Neural crest cell (in vitro differentiated cells): ENCODE measurements around the gene EDC3. TPM values are rescaled to one million over a fixed set of nuclear protein-coding genes. Genes with fewer than 3 reads are reported as not detected.
"Not testable (repeated sequence)": the region's sequence is repeated elsewhere in the genome, so short reads cannot be mapped to it uniquely, and the experiment has no call there.

ENCODE experiments used
- DNase-seq: peaks from one replicate; pipeline ENCODE4 v3.0.0; 2021; ENCODE audit warnings: low read depth, mixed read lengths, low spot score
- H3K27ac Mint-ChIP-seq: one replicate; pipeline ENCODE4 v1.8.0; 2021; ENCODE audit warnings: mild to moderate bottlenecking, mixed read lengths; ENCODE audit not compliant: unreplicated experiment
- H3K27me3 Mint-ChIP-seq: 2 replicates; pipeline ENCODE4 v1.8.0; 2021; ENCODE audit warnings: low read depth, mild to moderate bottlenecking, mixed read lengths
- H3K36me3 Mint-ChIP-seq: 2 replicates; pipeline ENCODE4 v1.8.0; 2021; ENCODE audit warnings: low read depth, mild to moderate bottlenecking, mixed read lengths
- H3K4me1 Mint-ChIP-seq: 2 replicates; pipeline ENCODE4 v1.8.0; 2021; ENCODE audit warnings: mixed read lengths
- H3K4me3 Mint-ChIP-seq: one replicate; pipeline ENCODE4 v1.8.0; 2021; ENCODE audit warnings: mild to moderate bottlenecking, mixed read lengths
- H3K9me3 Mint-ChIP-seq: 2 replicates; pipeline ENCODE4 v1.8.0; 2021; ENCODE audit warnings: mixed read lengths
- total RNA-seq: library from RNA; stranded (reverse); gene quantifications from 2 replicates; pipeline ENCODE4 v1.2.1, GENCODE V29; 2021
- TF ChIP-seq, protein P1 (sequence below): fragments of 200-600 bp; sonication (generic); conservative IDR thresholded peaks from 2 replicates; pipeline ENCODE4 v1.5.0; 2021; ENCODE audit warnings: antibody characterized with exemption, mild to moderate bottlenecking

EDC3 gene
- total RNA-seq, 1 donor from 2014 or later, result 69.8 TPM

DNA sequence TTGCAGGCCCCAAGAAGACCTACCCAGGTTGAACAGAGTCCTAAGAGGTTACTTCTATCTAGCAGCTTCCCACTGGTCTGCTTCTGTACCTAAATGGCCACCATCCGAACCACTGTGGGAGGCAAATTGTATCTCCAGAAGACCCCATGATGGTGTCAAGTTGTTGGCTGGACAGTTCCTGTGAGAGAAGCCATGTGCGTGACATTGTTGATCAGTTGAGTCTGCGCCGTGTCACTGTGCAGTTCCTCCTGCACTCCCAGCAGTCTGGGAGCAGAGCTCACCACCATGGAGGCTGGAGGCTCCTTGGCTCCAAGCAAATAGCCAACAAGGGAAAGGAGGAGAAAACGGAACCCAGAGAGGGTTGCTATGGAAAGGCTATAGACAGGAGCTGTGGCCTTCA lies 37.0 kb upstream of the EDC3 start:
- peaks cover 4% of the 10 kb centered on the region for H3K9me3 Mint-ChIP-seq
- H3K4me1 Mint-ChIP-seq, result peaks cover 20% of the 10 kb centered on the region
- no peak overlapping the region for H3K4me3 Mint-ChIP-seq
- peaks cover 2% of the 10 kb centered on the region for H3K36me3 Mint-ChIP-seq
- DNase-seq, result no peak
- H3K27ac Mint-ChIP-seq, result no peak overlapping the region
- TF ChIP-seq, protein P1, sequence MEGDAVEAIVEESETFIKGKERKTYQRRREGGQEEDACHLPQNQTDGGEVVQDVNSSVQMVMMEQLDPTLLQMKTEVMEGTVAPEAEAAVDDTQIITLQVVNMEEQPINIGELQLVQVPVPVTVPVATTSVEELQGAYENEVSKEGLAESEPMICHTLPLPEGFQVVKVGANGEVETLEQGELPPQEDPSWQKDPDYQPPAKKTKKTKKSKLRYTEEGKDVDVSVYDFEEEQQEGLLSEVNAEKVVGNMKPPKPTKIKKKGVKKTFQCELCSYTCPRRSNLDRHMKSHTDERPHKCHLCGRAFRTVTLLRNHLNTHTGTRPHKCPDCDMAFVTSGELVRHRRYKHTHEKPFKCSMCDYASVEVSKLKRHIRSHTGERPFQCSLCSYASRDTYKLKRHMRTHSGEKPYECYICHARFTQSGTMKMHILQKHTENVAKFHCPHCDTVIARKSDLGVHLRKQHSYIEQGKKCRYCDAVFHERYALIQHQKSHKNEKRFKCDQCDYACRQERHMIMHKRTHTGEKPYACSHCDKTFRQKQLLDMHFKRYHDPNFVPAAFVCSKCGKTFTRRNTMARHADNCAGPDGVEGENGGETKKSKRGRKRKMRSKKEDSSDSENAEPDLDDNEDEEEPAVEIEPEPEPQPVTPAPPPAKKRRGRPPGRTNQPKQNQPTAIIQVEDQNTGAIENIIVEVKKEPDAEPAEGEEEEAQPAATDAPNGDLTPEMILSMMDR, result no peak
- H3K27me3 Mint-ChIP-seq, result peaks cover 44% of the 10 kb centered on the region

DNA sequence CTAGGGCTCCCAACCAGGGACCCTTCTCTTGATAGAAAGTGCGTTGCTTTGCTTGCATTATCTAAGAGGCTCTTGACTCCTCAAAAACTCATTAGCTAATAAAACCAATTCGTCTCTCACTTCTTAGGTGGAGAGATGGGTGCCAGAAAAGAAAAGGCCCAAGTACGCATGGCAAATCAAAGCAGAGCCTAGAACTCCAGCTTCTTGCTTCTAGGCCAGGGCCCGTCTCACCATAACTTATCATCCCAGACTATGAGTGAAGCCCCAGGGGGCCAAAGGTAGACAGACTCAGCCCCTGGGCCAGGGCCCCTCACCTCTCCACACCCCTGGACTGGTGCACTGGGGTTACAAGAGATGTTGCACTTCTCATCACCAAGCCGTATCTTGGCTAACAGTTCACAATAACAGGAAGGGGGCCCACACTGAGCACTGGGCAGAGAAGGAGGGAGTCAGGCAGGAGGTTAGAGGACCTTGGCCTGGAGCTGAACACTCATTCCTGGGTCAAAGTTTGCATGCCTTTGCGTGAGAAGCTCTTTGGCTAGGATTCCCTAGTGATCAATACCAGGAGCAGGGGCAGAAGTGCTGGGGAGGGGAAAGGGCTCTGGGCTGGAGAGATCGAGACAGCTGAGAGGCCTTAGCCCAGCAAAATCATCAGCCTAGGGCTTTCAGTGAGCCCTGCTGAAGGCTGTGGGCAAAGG lies 34.9 kb upstream of the EDC3 start:
- Mint-ChIP-seq H3K27ac (peak overlapping the region; percentile 51), H3K4me1 (peaks cover 17% of the 10 kb centered on the region), H3K36me3 (peaks cover 2% of the 10 kb centered on the region), H3K4me3 (peak overlapping the region; percentile 13), H3K27me3 (peaks cover 35% of the 10 kb centered on the region), H3K9me3 (no peaks in the 10 kb centered on the region)
- TF ChIP-seq, protein P1, result no peak
- DNase-seq, result no peak

DNA sequence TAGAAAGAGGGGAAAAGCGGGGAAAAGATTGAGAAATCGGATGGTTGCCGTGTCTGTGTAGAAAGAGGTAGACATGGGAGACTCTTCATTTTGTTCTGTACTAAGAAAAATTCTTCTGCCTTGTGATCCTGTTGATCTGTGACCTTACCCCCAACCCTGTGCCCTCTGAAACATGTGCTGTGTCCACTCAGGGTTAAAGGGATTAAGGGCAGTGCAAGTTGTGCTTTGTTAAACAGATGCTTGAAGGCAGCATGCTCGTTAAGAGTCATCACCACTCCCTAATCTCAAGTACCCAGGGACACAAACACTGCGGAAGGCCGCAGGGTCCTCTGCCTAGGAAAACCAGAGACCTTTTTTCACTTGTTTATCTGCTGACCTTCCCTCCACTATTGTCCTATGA lies 33.5 kb upstream of the EDC3 start:
- Mint-ChIP-seq H3K27me3 (peaks cover 22% of the 10 kb centered on the region), H3K4me1 (peaks cover 25% of the 10 kb centered on the region)
- H3K27ac Mint-ChIP-seq, H3K4me3 Mint-ChIP-seq, DNase-seq, H3K9me3 Mint-ChIP-seq, H3K36me3 Mint-ChIP-seq: not testable (repeated sequence)

DNA sequence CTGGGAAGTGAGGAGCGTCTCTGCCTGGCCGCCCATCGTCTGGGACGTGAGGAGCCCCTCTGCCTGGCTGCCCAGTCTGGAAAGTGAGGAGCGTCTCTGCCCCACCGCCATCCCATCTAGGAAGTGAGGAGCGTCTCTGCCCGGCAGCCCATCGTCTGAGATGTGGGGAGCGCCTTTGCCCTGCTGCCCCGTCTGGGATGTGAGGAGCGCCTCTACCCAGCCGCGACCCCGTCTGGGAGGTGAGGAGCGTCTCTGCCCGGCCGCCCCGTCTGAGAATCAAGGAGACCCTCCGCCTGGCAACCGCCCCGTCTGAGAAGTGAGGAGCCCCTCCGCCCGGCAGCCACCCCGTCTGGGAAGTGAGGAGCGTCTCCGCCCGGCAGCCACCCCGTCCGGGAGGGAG lies 32.9 kb upstream of the EDC3 start:
- not testable (repeated sequence) for H3K36me3 Mint-ChIP-seq, DNase-seq, H3K27ac Mint-ChIP-seq, H3K9me3 Mint-ChIP-seq, H3K4me3 Mint-ChIP-seq
- peaks cover 32% of the 10 kb centered on the region for H3K4me1 Mint-ChIP-seq
- peaks cover 16% of the 10 kb centered on the region for H3K27me3 Mint-ChIP-seq

DNA sequence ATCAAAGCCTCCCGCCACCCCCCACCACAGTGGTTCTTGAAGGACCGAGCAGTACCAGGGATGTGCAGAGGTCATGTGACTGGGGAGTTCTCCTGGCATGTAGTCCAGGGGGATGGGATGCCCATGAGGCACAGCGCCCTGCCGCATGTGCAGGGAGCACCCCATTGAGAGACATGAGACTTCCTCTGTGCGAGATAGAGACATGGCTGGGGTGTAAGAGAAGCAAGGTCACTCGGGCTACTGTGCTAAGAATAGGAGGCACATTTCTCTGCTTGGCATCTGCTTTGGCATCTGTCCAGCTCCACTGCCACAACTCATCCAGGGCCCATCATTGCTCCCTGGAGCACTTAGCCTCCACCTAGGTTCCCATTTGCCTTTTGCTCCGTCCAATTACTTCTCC lies 31.9 kb upstream of the EDC3 start:
- H3K27me3 Mint-ChIP-seq, result peaks cover 14% of the 10 kb centered on the region
- H3K4me1 Mint-ChIP-seq, result peaks cover 36% of the 10 kb centered on the region
- peaks cover 2% of the 10 kb centered on the region for H3K36me3 Mint-ChIP-seq
- DNase-seq, result no peak
- no peaks in the 10 kb centered on the region for H3K9me3 Mint-ChIP-seq
- no peak overlapping the region for H3K4me3 Mint-ChIP-seq
- H3K27ac Mint-ChIP-seq, result no peak overlapping the region
- TF ChIP-seq, protein P1, result no peak

DNA sequence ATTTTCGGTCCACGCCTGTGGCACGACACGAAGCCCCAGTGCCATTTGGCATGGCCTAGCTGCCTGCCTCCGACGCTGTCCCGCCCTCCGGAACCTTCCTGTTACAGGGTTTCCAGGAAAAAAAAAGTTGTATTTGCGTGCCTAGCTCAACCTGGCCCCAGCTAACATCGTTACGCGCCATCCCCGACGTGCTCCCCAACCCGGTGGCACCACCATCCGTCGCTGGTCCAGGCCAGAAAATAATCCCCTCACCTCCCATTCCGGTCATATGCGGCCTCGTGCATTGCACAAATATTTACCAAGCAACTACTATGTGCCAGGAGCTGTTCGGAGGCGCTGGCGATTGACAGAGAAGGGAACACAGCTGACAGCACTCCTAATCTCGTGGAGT lies 30.9 kb upstream of the EDC3 start:
- DNase-seq, result no peak
- peak overlapping the region; percentile 79 for H3K27ac Mint-ChIP-seq
- H3K4me1 Mint-ChIP-seq, result peaks cover 36% of the 10 kb centered on the region
- peak overlapping the region; percentile 68 for H3K4me3 Mint-ChIP-seq
- TF ChIP-seq, protein P1, result no peak
- H3K36me3 Mint-ChIP-seq, result peaks cover 2% of the 10 kb centered on the region
- H3K9me3 Mint-ChIP-seq, result no peaks in the 10 kb centered on the region
- H3K27me3 Mint-ChIP-seq, result peaks cover 9% of the 10 kb centered on the region
